ENCODE results near the gene CNIH3. TPM values are rescaled to one million over a fixed set of nuclear protein-coding genes. Genes with fewer than 3 reads are reported as not detected.

The CNIH3 gene
- total RNA-seq, 4 donors from 2014 or later: 1.9 to 4.0 (median 3.4) TPM

GRCh38 chr1:224773646-224774045 lies 157.5 kb downstream of the CNIH3 start:
- ATAC-seq (ENCODE audit: low FRiP score) (no peak), DNase-seq (ENCODE audit: low spot score) (no peak)
- TF ChIP-seq, protein P1, sequence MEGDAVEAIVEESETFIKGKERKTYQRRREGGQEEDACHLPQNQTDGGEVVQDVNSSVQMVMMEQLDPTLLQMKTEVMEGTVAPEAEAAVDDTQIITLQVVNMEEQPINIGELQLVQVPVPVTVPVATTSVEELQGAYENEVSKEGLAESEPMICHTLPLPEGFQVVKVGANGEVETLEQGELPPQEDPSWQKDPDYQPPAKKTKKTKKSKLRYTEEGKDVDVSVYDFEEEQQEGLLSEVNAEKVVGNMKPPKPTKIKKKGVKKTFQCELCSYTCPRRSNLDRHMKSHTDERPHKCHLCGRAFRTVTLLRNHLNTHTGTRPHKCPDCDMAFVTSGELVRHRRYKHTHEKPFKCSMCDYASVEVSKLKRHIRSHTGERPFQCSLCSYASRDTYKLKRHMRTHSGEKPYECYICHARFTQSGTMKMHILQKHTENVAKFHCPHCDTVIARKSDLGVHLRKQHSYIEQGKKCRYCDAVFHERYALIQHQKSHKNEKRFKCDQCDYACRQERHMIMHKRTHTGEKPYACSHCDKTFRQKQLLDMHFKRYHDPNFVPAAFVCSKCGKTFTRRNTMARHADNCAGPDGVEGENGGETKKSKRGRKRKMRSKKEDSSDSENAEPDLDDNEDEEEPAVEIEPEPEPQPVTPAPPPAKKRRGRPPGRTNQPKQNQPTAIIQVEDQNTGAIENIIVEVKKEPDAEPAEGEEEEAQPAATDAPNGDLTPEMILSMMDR (IDR thresholded peaks at IDR 0.05): no peak

GRCh38 chr1:224774378-224774777 lies 158.3 kb downstream of the CNIH3 start:
- DNase-seq (ENCODE audit: low spot score) (no peak), ATAC-seq (ENCODE audit: low FRiP score) (no peak)
- TF ChIP-seq, protein P1 (IDR thresholded peaks at IDR 0.05): no peak

GRCh38 chr1:224777180-224777579 lies 161.1 kb downstream of the CNIH3 start:
- TF ChIP-seq, protein P1 (IDR thresholded peaks at IDR 0.05): no peak
- ATAC-seq (ENCODE audit: low FRiP score) (no peak), DNase-seq (ENCODE audit: low spot score) (no peak)

DNA sequence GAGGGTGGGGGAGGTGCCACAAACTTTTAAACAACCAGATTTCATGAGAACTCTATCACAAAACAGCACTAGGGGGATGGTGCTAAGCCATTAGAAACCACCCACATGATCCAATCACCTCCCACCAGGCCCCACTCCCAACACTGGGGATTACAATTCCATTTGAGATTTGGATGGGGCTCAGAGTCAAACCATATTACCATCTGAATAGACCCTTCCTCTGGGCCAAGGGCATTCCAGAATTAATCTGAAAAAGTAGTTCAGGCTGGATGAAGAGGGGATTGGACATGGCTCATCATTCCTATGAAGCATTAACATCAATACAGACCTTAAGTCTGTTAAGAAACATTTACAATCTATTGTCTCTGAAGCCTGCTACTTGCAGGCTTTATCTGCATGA lies 163.4 kb downstream of the CNIH3 start:
- DNase-seq (ENCODE audit: low spot score) (no peak), ATAC-seq (ENCODE audit: low FRiP score) (no peak)
- TF ChIP-seq, protein P1 (IDR thresholded peaks at IDR 0.05): no peak

- ATAC-seq (ENCODE audit: low FRiP score) (no peak), DNase-seq (ENCODE audit: low spot score) (no peak)
- TF ChIP-seq, protein P1 (IDR thresholded peaks at IDR 0.05): no peak
Observed at GRCh38 chr1:224780736-224781135, 164.6 kb downstream of the CNIH3 start.

DNA sequence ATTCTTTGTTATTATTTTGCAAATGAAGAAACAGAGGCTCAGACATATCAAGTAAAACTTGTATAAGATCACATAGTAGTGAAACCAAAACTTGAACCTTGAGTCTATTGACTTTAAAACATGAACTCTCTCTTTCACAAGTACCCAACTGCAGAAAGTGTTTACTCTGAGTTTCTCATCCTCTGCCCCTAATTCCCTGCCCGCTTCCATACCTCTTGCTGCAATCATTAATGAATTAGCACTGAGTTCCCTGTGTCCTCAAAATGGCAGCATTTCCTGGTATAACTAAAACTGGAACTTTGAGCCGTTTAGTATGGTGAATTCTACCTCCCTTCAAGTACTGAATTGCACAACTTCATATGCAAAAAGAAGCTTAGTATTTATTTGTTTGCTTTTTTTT lies 165.7 kb downstream of the CNIH3 start:
- ATAC-seq (ENCODE audit: low FRiP score): no peak
- no peak for DNase-seq (ENCODE audit: low spot score)

More for the DNA sequence above, 165.7 kb downstream of the CNIH3 start:
- TF ChIP-seq, protein P1 (IDR thresholded peaks at IDR 0.05): no peak

Data from omental fat pad (tissue), 4 donors.